ENCODE results near the gene RPS26.
A peak's percentile ranks its signal among the peaks of the same experiment; 100 is the strongest.
"Not testable (repeated sequence)": the region's sequence is repeated elsewhere in the genome, so short reads cannot be mapped to it uniquely, and the experiment has no call there.

The RPS26 gene

DNA sequence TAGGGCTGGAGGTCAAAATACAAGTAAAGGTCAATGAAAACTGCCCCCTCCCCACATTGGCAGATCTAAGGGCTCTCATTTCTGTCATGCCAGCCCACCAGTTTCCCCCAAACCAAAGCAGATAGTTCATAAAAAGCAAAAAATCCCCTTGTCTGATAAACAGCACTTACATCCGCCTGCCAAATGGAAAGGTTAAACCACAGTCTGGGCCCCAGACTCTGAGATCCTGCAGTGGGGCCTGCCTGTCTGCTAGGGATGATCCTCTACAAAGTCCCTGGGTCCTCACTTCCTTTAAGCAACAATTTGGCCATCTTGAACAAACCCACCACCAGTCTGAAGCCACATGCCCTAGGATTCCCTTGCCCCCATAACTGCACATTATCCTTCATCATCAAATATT, 9.7 kb upstream of the RPS26 start:
- TF ChIP-seq, protein P1, sequence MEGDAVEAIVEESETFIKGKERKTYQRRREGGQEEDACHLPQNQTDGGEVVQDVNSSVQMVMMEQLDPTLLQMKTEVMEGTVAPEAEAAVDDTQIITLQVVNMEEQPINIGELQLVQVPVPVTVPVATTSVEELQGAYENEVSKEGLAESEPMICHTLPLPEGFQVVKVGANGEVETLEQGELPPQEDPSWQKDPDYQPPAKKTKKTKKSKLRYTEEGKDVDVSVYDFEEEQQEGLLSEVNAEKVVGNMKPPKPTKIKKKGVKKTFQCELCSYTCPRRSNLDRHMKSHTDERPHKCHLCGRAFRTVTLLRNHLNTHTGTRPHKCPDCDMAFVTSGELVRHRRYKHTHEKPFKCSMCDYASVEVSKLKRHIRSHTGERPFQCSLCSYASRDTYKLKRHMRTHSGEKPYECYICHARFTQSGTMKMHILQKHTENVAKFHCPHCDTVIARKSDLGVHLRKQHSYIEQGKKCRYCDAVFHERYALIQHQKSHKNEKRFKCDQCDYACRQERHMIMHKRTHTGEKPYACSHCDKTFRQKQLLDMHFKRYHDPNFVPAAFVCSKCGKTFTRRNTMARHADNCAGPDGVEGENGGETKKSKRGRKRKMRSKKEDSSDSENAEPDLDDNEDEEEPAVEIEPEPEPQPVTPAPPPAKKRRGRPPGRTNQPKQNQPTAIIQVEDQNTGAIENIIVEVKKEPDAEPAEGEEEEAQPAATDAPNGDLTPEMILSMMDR (IDR thresholded peaks at IDR 0.05; ENCODE audit: low read depth, low read length), result no peak
- Histone ChIP-seq H3K4me1 (no peaks in the 10 kb centered on the region), H3K9me3 (no peaks in the 10 kb centered on the region), H3K36me3 (no peaks in the 10 kb centered on the region), H3K4me3 (ENCODE audit: low read depth, low read length) (no peak overlapping the region), H3K27me3 (no peaks in the 10 kb centered on the region)
- no peak for DNase-seq

DNA sequence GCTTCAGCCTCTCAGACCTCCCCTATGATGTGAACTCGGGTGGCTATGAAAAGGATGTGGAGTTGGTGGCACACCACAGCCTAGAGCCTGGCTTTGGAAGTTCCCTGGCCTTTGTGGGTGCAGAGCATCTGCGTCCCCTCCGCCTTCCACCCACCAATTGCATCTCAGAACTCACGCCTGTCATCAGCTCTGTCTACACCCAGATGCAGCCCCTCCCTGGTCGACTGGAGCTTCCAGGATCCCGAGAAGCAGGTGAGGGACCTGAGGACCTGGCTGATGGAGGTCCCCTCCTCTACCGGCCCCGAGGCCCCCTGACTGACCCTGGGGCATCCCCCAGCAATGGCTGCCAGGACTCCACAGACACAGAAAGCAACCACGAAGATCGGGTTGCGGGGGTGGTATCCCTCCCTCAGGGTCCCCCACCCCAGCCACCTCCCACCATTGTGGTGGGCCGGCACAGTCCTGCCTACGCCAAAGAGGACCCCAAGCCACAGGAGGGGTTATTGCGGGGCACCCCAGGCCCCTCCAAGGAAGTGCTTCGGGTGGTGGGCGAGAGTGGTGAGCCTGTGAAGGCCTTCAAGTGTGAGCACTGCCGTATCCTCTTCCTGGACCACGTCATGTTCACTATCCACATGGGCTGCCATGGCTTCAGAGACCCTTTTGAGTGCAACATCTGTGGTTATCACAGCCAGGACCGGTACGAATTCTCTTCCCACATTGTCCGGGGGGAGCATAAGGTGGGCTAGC, 7.0 kb upstream of the RPS26 start:
- Histone ChIP-seq H3K9me3 (no peaks in the 10 kb centered on the region), H3K36me3 (no peaks in the 10 kb centered on the region), H3K4me1 (no peaks in the 10 kb centered on the region), H3K27me3 (no peaks in the 10 kb centered on the region), H3K4me3 (ENCODE audit: low read depth, low read length) (no peak overlapping the region)
- TF ChIP-seq, protein P1 (IDR thresholded peaks at IDR 0.05; ENCODE audit: low read depth, low read length), result no peak
- no peak for DNase-seq

DNA sequence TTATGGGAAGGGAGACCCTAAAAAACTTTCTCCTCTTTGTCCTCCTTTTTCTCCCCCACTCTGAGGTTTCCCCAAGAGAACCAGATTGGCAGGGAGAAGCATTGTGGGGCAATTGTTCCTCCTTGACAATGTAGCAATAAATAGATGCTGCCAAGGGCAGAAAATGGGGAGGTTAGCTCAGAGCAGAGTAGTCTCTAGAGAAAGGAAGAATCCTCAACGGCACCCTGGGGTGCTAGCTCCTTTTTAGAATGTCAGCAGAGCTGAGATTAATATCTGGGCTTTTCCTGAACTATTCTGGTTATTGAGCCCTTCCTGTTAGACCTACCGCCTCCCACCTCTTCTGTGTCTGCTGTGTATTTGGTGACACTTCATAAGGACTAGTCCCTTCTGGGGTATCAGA, 4.6 kb upstream of the RPS26 start:
- Histone ChIP-seq H3K9me3 (no peaks in the 10 kb centered on the region), H3K4me1 (no peaks in the 10 kb centered on the region), H3K36me3 (peaks cover under 1% of the 10 kb centered on the region; the same call in 1 of the 2 replicates), H3K4me3 (ENCODE audit: low read depth, low read length) (no peak overlapping the region), H3K27me3 (no peaks in the 10 kb centered on the region)
- no peak for DNase-seq
- TF ChIP-seq, protein P1 (IDR thresholded peaks at IDR 0.05; ENCODE audit: low read depth, low read length), result no peak

DNA sequence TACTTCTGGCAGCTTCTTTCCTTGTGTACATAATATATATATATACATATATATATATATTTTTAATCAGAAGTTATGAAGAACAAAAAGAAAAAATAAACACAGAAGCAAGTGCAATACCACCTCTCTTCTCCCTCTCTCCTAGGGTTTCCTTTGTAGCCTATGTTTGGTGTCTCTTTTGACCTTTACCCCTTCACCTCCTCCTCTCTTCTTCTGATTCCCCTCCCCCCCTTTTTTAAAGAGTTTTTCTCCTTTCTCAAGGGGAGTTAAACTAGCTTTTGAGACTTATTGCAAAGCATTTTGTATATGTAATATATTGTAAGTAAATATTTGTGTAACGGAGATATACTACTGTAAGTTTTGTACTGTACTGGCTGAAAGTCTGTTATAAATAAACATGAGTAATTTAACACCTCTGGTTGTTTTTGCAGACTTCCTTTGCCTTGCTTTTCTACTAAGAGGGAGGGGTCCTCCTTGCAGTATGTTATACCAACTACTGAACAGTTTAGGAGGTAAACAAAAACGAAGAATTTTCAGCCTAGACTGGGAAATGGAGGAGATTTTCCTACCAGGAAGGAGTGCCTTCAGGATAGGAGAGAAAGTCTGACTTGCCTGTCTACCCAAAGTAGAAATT, 3.6 kb upstream of the RPS26 start:
- TF ChIP-seq, protein P1 (IDR thresholded peaks at IDR 0.05; ENCODE audit: low read depth, low read length), result no peak
- Histone ChIP-seq H3K9me3 (no peaks in the 10 kb centered on the region), H3K36me3 (peaks cover 10% of the 10 kb centered on the region), H3K4me3 (ENCODE audit: low read depth, low read length) (no peak overlapping the region), H3K4me1 (no peaks in the 10 kb centered on the region; the same call in 1 of the 2 replicates), H3K27me3 (no peaks in the 10 kb centered on the region)
- DNase-seq, result no peak

DNA sequence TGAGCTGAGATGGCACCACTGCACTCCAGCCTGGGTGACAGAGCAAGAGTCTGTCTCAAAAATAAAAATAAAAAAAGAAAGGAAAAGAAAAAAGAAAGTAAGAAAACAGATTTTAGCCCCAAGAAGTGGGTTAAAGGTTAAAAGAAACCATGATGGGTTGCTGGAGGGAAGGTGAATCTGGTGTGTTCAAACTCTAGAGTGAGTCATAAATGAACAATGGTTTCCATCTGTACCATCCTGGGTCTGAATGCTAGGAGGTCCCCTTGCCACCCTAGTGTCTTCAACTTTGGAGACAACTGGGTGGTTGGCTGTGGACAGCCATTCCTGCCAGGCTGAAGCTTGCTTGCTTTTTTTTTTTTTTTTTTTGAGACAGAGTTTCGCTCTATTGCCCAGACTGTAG, 1.6 kb upstream of the RPS26 start:
- Histone ChIP-seq H3K4me3 (ENCODE audit: low read depth, low read length) (no peak overlapping the region), H3K36me3 (peaks cover 29% of the 10 kb centered on the region), H3K4me1 (no peaks in the 10 kb centered on the region; the same call in 1 of the 2 replicates), H3K9me3 (no peaks in the 10 kb centered on the region), H3K27me3 (no peaks in the 10 kb centered on the region)
- DNase-seq, result no peak
- TF ChIP-seq, protein P1 (IDR thresholded peaks at IDR 0.05; ENCODE audit: low read depth, low read length), result no peak

DNA sequence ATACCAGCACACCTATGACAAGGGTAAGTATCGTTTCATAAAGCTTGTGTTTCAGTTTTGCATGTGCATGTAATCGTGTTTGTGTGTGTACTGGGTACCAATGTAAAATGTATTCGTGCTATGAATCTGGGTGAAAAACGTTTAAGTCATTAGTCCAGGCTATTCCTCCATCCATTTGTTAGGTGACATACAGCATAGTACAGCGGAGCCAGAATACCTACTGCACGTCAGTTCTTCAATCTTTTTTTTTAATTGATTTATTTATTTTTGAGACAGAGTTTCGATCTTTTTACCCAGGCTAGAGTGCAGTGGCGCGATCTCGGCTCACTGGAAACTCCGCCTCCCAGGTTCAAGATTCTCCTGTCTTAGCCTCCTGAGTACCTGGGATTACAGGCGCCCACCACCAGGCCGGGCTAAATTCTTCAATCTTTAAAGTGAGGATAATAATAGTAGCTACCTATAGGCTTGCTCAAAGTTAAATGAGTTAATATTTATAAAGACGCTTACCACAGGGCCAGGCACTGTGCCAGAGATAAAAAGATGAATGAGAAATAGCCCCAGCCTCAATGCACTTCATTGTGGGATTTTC, 661 bp upstream of the RPS26 start:
- no peaks in the 10 kb centered on the region for H3K9me3 ChIP-seq
- no peak for DNase-seq

DNA sequence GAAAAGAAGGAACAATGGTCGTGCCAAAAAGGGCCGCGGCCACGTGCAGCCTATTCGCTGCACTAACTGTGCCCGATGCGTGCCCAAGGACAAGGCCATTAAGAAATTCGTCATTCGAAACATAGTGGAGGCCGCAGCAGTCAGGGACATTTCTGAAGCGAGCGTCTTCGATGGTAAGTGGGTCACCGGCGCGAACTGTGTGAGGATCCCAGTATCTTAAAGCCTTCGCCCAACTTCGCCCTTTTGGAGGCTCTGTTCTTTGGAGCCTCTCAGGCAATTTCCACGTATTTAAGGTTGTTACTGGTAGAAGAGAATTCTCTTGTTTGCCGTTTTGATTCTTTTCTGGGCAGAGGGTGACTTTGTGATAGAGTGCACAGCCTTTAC, 704 bp downstream of the RPS26 start:
- not testable (repeated sequence) for H3K4me1 ChIP-seq, H3K9me3 ChIP-seq, DNase-seq, H3K27me3 ChIP-seq
- H3K4me3 ChIP-seq (ENCODE audit: low read depth, low read length), result peak overlapping the region; percentile 92
- peaks cover 43% of the 10 kb centered on the region for H3K36me3 ChIP-seq

More for the DNA sequence above, 661 bp upstream of the RPS26 start:
- Histone ChIP-seq H3K4me3 (ENCODE audit: low read depth, low read length) (peak overlapping the region; percentile 55), H3K36me3 (peaks cover 35% of the 10 kb centered on the region), H3K27me3 (no peaks in the 10 kb centered on the region), H3K4me1 (no peaks in the 10 kb centered on the region; the same call in 1 of the 2 replicates)
- TF ChIP-seq, protein P1 (IDR thresholded peaks at IDR 0.05; ENCODE audit: low read depth, low read length), result no peak

Measured in BE2C (cell line).